Prostate gland (tissue), 2 donors: ENCODE data around the gene DLG2.

Experiments used
- POLR2A ChIP-seq: fragments of 450-650 bp; IDR thresholded peaks from one replicate; pipeline ENCODE4 v1.6.1; 2016; ENCODE audit warnings: antibody characterized with exemption, mild to moderate bottlenecking
- POLR2AphosphoS5 ChIP-seq: sonication (generic); formaldehyde crosslinking; IDR thresholded peaks from one replicate; pipeline ENCODE4 v1.6.1; 2017; ENCODE audit warnings: antibody characterized with exemption
- TF ChIP-seq, protein P1 (sequence below), 4 experiments: fragments of 200-600 bp in 2 of 4; fragments of 450-650 bp in 2 of 4; sonication (generic) in 2 of 4; IDR thresholded peaks; 1 replicate in 3 of 4; 2 replicates in 1 of 4; pipeline ENCODE4 v1.5.1; 2016 to 2019; ENCODE audit warnings: antibody characterized with exemption in 4 of 4, mild to moderate bottlenecking in 2 of 4, moderate library complexity in 2 of 4

DNA sequence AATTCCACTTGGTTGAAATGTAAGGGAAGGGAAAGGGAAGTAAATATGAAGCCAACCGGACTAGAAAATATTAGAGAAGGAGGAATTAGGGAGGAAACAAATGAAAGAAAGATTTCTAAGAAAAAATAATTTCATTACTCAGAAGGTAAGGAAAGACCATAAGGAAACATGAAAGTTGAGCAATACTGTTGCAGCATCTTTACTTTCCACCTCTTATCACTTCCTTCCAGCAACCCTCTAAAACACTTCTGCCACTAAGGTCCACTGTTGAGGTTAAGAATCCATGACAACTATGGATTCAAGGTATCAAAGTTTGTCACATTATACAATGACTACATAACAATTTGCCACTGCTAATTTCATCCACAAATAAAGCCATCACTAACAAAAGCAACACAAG is 308.6 kb downstream of the DLG2 start:
- TF ChIP-seq, protein P1, sequence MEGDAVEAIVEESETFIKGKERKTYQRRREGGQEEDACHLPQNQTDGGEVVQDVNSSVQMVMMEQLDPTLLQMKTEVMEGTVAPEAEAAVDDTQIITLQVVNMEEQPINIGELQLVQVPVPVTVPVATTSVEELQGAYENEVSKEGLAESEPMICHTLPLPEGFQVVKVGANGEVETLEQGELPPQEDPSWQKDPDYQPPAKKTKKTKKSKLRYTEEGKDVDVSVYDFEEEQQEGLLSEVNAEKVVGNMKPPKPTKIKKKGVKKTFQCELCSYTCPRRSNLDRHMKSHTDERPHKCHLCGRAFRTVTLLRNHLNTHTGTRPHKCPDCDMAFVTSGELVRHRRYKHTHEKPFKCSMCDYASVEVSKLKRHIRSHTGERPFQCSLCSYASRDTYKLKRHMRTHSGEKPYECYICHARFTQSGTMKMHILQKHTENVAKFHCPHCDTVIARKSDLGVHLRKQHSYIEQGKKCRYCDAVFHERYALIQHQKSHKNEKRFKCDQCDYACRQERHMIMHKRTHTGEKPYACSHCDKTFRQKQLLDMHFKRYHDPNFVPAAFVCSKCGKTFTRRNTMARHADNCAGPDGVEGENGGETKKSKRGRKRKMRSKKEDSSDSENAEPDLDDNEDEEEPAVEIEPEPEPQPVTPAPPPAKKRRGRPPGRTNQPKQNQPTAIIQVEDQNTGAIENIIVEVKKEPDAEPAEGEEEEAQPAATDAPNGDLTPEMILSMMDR (IDR thresholded peaks at IDR 0.05): no peak
- TF ChIP-seq POLR2A: no peak
- no peak for TF ChIP-seq POLR2AphosphoS5
